ENCODE data around the gene PRPF8. TPM values are rescaled to one million over a fixed set of nuclear protein-coding genes. Genes with fewer than 3 reads are reported as not detected.
A peak's percentile ranks its signal among the peaks of the same experiment; 100 is the strongest.

PRPF8 gene
- total RNA-seq, 1 donor from 2014 or later = 185 TPM

DNA sequence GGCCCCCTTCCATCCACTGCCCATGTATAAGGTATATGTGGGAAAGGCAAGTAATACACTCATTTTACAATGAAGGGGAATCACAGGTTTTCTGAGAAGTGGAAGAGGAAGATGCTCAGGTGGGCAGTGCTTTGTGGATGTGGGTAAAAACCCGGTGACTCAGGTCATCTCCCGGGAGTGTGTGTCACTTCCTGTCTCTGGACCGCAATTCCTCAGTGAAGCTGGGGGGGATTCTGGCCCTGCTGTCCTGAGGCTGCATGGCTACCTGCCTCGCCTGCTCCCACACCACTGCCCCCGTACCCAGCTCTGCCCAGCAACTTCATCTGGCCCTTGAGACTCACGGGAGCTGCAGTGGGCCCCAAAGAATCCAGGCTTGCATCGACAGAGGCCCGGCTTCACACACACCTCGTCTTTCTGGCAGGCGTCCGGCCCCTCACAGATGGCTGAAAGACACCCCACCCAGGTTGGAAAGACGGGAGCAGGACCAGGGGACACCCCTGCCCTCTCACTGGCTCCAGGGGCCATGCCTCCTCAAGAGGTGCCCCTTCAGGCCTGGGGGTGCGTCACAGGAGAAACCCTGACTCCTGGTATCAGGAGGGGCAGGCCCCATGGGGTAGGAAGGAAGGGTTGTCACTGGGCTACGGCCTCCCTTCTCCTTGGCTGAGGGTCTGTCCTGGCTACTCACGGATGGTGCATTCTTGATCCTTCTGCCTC is 40.0 kb downstream of the PRPF8 start:
- TF ChIP-seq, protein P1, sequence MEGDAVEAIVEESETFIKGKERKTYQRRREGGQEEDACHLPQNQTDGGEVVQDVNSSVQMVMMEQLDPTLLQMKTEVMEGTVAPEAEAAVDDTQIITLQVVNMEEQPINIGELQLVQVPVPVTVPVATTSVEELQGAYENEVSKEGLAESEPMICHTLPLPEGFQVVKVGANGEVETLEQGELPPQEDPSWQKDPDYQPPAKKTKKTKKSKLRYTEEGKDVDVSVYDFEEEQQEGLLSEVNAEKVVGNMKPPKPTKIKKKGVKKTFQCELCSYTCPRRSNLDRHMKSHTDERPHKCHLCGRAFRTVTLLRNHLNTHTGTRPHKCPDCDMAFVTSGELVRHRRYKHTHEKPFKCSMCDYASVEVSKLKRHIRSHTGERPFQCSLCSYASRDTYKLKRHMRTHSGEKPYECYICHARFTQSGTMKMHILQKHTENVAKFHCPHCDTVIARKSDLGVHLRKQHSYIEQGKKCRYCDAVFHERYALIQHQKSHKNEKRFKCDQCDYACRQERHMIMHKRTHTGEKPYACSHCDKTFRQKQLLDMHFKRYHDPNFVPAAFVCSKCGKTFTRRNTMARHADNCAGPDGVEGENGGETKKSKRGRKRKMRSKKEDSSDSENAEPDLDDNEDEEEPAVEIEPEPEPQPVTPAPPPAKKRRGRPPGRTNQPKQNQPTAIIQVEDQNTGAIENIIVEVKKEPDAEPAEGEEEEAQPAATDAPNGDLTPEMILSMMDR (IDR thresholded peaks at IDR 0.05; ENCODE audit: insufficient read depth, low read length, poor library complexity, severe bottlenecking) = no peak
- DNase-seq (ENCODE audit: low read depth) = no peak
- H3K27me3 ChIP-seq (ENCODE audit: control insufficient read depth, insufficient read depth, low read length) = no peaks in the 10 kb centered on the region
- no peaks in the 10 kb centered on the region for H3K36me3 ChIP-seq (ENCODE audit: control insufficient read depth, insufficient read depth, low read length)
- no peak overlapping the region for H3K4me3 ChIP-seq (ENCODE audit: low read depth, low read length)

DNA sequence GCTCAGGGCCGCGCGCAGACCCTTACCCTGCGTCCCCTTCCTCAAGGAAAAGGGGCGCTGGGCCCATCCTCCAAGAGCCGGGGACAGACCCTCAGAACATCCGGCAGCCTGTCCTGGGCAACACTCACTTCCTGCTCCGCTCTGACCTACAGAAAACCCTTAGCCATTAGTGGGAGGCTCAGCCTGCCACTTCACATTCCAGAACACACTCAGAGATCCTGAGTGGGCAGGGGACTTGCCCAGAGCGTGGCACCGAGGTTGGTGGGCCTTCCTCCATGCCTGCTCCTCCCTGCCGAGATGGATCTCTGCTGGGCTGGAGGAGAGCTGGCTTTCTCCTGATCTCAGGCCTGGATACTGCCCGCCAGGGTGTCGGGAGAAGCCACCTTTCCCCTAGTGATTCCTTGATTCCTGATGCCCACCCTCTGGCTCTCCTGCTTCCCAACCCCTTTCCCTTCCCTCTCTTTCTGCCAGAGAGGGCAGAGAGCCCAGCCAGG is 40.6 kb downstream of the PRPF8 start:
- Histone ChIP-seq H3K36me3 (ENCODE audit: control insufficient read depth, insufficient read depth, low read length) (no peaks in the 10 kb centered on the region), H3K4me3 (ENCODE audit: low read depth, low read length) (peak overlapping the region; percentile 33), H3K27me3 (ENCODE audit: control insufficient read depth, insufficient read depth, low read length) (no peaks in the 10 kb centered on the region)
- no peak for DNase-seq (ENCODE audit: low read depth)
- TF ChIP-seq, protein P1 (IDR thresholded peaks at IDR 0.05; ENCODE audit: insufficient read depth, low read length, poor library complexity, severe bottlenecking) = no peak

DNA sequence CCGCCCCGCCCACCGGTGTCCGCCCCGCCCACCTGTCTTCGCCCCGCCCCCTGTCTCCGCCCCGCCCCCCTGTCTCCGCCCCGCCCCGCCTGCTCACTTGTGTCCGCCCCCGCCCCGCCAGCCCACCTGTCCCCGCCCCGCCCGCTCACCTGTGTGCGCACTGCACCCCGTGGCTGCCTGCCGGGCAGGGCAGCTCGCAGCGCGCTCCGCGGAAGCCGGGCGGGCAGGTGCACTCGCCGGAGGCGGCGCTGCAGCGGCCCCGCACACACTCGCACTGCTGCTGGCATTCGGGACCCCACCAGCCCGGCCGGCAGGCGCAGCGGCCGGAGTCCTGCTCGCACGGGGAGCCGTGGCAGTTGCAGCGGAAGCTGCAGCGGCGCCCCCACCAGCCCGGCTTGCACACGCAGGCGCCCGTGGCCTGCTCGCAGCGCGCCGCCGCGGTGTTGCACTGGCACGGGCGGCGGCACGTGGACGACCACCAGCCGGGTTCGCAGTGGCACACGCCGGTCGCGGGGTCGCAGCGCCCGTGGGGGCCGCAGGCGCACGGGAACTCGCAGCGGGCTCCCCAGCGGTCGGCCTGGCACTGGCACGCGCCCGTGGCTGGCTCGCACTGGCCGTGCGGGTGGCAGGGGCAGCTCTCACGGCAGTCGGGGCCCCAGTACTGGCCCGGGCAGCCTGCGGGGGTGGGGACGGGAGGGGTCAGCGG is 41.2 kb downstream of the PRPF8 start:
- H3K36me3 ChIP-seq (ENCODE audit: control insufficient read depth, insufficient read depth, low read length) = no peaks in the 10 kb centered on the region
- H3K27me3 ChIP-seq (ENCODE audit: control insufficient read depth, insufficient read depth, low read length) = no peaks in the 10 kb centered on the region
- DNase-seq (ENCODE audit: low read depth) = no peak
- H3K4me3 ChIP-seq (ENCODE audit: low read depth, low read length) = peak overlapping the region; percentile 33
- TF ChIP-seq, protein P1 (IDR thresholded peaks at IDR 0.05; ENCODE audit: insufficient read depth, low read length, poor library complexity, severe bottlenecking) = no peak

DNA sequence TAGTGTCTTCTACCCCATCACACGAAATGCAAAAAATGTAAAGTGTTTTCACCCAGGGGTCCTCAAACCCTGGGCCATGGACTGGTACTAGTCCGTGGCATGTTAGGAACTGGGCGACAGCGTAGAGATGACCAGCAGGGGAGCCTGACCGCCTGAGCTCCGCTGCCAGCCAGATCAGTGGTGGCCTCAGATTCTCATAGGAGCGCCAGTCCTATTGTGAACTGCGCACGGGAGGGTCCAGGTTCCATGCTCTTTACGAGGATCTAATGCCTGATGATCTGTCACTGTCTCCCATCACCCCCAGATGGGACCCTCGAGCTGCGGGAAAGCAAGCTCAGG is 43.6 kb downstream of the PRPF8 start:
- H3K4me3 ChIP-seq (ENCODE audit: low read depth, low read length) = no peak overlapping the region
- no peaks in the 10 kb centered on the region for H3K36me3 ChIP-seq (ENCODE audit: control insufficient read depth, insufficient read depth, low read length)
- DNase-seq (ENCODE audit: low read depth) = no peak
- TF ChIP-seq, protein P1 (IDR thresholded peaks at IDR 0.05; ENCODE audit: insufficient read depth, low read length, poor library complexity, severe bottlenecking) = no peak
- H3K27me3 ChIP-seq (ENCODE audit: control insufficient read depth, insufficient read depth, low read length) = no peaks in the 10 kb centered on the region

DNA sequence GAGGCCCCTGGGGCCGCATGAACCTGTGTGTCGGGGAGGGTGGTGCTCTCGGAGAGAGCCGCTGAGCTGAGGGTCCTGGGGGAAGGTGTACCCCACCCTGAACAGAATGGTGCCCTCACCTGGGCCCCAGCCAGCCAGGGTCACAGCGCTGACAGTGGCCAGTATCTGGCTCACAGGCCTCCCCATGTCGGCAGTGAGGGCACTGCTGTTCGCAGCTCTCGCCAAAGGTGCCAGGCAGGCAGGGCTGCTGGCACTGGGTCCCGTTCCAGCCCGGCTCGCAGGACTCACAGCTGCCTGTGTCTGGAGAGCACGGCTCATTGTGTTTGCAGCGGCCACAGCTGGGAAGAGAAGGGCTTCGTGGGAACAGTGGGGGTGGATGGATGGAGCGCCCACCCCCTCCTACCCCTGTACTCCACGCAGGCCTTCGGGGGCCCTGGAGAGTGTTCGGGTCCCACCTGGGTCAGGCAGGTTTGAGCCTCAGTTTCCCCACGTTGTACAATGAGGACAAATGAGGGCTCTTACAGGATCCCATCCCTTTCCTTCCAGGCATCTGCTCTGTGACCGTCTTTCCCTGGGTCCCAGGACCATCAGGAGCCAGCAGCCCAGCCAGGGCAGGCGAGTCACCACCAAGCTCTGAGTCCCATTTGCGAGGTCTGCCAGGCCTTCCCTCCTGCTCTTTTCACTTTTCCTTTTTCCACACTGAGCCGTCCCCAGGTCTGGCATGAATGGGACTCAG is 44.2 kb downstream of the PRPF8 start:
- DNase-seq (ENCODE audit: low read depth) = no peak
- H3K4me3 ChIP-seq (ENCODE audit: low read depth, low read length) = no peak overlapping the region
- TF ChIP-seq, protein P1 (IDR thresholded peaks at IDR 0.05; ENCODE audit: insufficient read depth, low read length, poor library complexity, severe bottlenecking) = no peak
- no peaks in the 10 kb centered on the region for H3K36me3 ChIP-seq (ENCODE audit: control insufficient read depth, insufficient read depth, low read length)
- H3K27me3 ChIP-seq (ENCODE audit: control insufficient read depth, insufficient read depth, low read length) = no peaks in the 10 kb centered on the region

Data from kidney epithelial cell (primary cell).